ENCODE data around the gene ZDHHC11.
"Not testable (repeated sequence)": the region's sequence is repeated elsewhere in the genome, so short reads cannot be mapped to it uniquely, and the experiment has no call there.

DNA sequence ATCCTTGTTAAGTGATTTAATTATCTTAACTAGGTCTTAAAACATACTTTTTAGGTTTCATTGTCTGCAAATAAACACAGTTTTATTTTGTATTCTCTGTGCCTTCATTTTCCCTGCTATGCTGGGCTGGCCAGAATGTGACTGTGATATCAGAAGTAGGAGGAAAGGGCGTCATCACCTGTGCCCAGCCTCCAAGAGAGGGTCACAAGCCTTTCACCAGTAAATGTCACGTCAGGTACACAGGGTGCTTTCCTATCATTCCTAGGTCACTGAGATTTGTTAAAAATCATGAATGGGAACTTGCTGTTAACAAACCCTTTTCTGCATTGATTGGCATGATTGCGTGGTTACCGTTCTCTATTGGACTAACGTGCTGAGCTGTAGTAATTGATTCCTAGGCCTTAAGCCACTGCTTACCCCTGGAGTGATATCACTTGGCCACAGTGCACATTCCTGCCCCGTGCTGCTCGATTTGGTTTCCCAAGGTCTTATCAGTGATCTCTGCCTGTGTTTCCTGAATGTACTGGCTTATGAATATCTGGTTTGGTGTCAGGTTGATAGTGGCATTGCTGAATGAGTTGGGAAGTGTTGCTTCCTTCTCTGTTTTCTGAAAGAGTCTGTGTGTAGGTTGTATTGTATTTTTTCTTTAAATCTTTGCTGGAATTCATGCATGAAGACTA lies 14.7 kb downstream of the ZDHHC11 start:
- TF ChIP-seq, protein P1, sequence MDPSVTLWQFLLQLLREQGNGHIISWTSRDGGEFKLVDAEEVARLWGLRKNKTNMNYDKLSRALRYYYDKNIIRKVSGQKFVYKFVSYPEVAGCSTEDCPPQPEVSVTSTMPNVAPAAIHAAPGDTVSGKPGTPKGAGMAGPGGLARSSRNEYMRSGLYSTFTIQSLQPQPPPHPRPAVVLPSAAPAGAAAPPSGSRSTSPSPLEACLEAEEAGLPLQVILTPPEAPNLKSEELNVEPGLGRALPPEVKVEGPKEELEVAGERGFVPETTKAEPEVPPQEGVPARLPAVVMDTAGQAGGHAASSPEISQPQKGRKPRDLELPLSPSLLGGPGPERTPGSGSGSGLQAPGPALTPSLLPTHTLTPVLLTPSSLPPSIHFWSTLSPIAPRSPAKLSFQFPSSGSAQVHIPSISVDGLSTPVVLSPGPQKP (IDR thresholded peaks at IDR 0.05; ENCODE audit: borderline replicate concordance, low read depth, low read length): not testable (repeated sequence)
- not testable (repeated sequence) for TF ChIP-seq RFX5, CHD1 (IDR thresholded peaks at IDR 0.05; ENCODE audit: low read depth, low read length)
- TF ChIP-seq, protein P2, sequence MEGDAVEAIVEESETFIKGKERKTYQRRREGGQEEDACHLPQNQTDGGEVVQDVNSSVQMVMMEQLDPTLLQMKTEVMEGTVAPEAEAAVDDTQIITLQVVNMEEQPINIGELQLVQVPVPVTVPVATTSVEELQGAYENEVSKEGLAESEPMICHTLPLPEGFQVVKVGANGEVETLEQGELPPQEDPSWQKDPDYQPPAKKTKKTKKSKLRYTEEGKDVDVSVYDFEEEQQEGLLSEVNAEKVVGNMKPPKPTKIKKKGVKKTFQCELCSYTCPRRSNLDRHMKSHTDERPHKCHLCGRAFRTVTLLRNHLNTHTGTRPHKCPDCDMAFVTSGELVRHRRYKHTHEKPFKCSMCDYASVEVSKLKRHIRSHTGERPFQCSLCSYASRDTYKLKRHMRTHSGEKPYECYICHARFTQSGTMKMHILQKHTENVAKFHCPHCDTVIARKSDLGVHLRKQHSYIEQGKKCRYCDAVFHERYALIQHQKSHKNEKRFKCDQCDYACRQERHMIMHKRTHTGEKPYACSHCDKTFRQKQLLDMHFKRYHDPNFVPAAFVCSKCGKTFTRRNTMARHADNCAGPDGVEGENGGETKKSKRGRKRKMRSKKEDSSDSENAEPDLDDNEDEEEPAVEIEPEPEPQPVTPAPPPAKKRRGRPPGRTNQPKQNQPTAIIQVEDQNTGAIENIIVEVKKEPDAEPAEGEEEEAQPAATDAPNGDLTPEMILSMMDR (conservative IDR thresholded peaks at IDR 0.05; ENCODE audit: low read depth, low read length): not testable (repeated sequence)
- TF ChIP-seq, protein P3, sequence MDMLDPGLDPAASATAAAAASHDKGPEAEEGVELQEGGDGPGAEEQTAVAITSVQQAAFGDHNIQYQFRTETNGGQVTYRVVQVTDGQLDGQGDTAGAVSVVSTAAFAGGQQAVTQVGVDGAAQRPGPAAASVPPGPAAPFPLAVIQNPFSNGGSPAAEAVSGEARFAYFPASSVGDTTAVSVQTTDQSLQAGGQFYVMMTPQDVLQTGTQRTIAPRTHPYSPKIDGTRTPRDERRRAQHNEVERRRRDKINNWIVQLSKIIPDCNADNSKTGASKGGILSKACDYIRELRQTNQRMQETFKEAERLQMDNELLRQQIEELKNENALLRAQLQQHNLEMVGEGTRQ (IDR thresholded peaks at IDR 0.05; ENCODE audit: low read depth, low read length): not testable (repeated sequence)
